22Rv1 (cell line): ENCODE measurements around the gene DYNC1LI1.
"Not testable (repeated sequence)": the region's sequence is repeated elsewhere in the genome, so short reads cannot be mapped to it uniquely, and the experiment has no call there.

Source experiments
- H3K27ac ChIP-seq: fragments of 450-650 bp; 2 replicates; pipeline ENCODE4 v1.5.1; 2017
- CTCF ChIP-seq: fragments of 450-650 bp; IDR thresholded peaks from 2 replicates; pipeline ENCODE4 v1.5.1; 2017; ENCODE audit warnings: mild to moderate bottlenecking
- ZFX ChIP-seq: fragments of 450-650 bp; IDR thresholded peaks from 2 replicates; pipeline ENCODE4 v1.6.1; 2017; ENCODE audit warnings: antibody characterized with exemption, borderline replicate concordance

The DYNC1LI1 gene

GRCh38 chr3:32584660-32585059, 14.0 kb upstream of the DYNC1LI1 start:
- H3K27ac ChIP-seq, result no peak overlapping the region
- TF ChIP-seq ZFX (no peak), CTCF (no peak)

DNA sequence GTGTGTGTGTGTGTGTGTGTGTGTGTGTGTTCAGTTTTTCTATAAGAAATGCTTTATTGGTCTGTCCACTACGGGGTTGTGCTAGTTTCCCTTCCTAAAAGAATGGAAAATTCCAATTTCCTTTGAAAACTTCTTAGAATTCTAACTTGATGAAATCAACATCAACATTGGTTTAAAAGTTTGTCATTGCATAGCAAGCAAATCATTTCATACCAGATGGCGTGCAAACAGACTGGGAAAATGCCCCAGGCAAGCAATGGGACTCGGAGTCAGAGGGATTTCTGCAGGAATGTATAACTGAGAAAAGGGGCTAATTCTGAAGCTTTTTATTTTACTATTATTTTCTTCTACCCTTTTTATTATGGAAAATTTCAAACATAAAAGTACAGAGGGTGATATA, 13.1 kb upstream of the DYNC1LI1 start:
- no peak overlapping the region for H3K27ac ChIP-seq
- no peak for TF ChIP-seq ZFX
- TF ChIP-seq CTCF, result no peak

DNA sequence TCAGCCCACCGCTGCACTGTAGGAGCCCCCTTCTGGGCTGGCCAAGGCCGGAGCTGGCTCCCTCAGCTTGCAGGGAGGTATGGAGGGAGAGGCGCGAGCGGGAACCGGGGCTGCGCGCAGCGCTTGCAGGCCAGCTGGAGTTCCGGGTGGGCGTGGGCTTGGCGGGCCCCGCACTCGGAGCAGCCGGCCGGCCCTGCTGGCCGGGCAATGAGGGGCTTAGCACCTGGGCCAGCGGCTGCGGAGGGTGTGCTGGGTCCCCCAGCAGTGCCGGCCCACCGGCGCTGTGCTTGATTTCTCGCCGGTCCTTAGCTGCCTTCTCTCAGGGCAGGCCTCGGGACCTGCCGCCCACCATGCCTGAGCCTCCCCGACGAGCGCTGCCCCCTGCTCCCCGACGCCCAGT, 8.0 kb upstream of the DYNC1LI1 start:
- not testable (repeated sequence) for H3K27ac ChIP-seq

- H3K27ac ChIP-seq, result no peak overlapping the region
- TF ChIP-seq ZFX, result no peak
- TF ChIP-seq CTCF, result no peak
Observed at GRCh38 chr3:32577581-32578556, 7.2 kb upstream of the DYNC1LI1 start.

GRCh38 chr3:32577174-32577573, 6.5 kb upstream of the DYNC1LI1 start:
- H3K27ac ChIP-seq, result no peak overlapping the region
- TF ChIP-seq CTCF, result no peak
- TF ChIP-seq ZFX, result no peak

GRCh38 chr3:32575451-32576113, 4.9 kb upstream of the DYNC1LI1 start:
- TF ChIP-seq ZFX, result no peak
- TF ChIP-seq CTCF, result no peak

GRCh38 chr3:32571192-32571485, 481 bp upstream of the DYNC1LI1 start:
- H3K27ac ChIP-seq, result peak overlapping the region; percentile 95
- TF ChIP-seq CTCF (no peak), ZFX (no peak)

More at GRCh38 chr3:32575451-32576113, 4.9 kb upstream of the DYNC1LI1 start:
- H3K27ac ChIP-seq, result no peak overlapping the region
